ENCODE measurements around the gene GABRA4.

GABRA4 gene

GRCh38 chr4:46958742-46959488 lies 34.5 kb downstream of the GABRA4 start:
- H3K9ac ChIP-seq (ENCODE audit: low read depth, low read length) = no peak overlapping the region
- no peaks in the 10 kb centered on the region for H3K9me3 ChIP-seq (ENCODE audit: control insufficient read depth, insufficient read depth, low read length)
- H3K4me1 ChIP-seq (ENCODE audit: insufficient read depth, low read length) = no peaks in the 10 kb centered on the region
- H3K36me3 ChIP-seq (ENCODE audit: insufficient read depth, low read length) = no peaks in the 10 kb centered on the region

GRCh38 chr4:46956451-46956850 lies 36.9 kb downstream of the GABRA4 start:
- H3K36me3 ChIP-seq (ENCODE audit: insufficient read depth, low read length) = no peaks in the 10 kb centered on the region
- no peaks in the 10 kb centered on the region for H3K9me3 ChIP-seq (ENCODE audit: control insufficient read depth, insufficient read depth, low read length)
- H3K9ac ChIP-seq (ENCODE audit: low read depth, low read length) = no peak overlapping the region
- no peaks in the 10 kb centered on the region for H3K4me1 ChIP-seq (ENCODE audit: insufficient read depth, low read length)

GRCh38 chr4:46955601-46956000 lies 37.8 kb downstream of the GABRA4 start:
- Histone ChIP-seq H3K9me3 (ENCODE audit: control insufficient read depth, insufficient read depth, low read length) (no peaks in the 10 kb centered on the region), H3K36me3 (ENCODE audit: insufficient read depth, low read length) (no peaks in the 10 kb centered on the region), H3K9ac (ENCODE audit: low read depth, low read length) (no peak overlapping the region), H3K4me1 (ENCODE audit: insufficient read depth, low read length) (no peaks in the 10 kb centered on the region)

DNA sequence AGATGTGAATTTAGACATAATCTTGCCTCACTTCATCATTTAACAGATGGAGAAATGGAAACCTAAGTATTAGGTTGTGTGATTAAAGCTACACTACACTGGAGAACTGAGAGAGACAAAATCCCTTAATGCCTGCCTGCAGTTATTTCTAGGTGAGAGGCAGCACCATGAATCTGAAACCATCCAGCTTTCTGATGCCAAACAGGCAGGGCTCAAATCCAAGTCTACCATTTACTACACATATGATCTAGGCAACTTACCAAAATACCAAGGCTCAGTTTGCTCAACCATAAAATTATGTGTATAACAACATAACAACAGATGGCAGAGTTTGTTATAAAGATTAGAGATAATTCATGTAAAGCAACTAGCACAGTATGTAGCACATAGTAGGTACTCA lies 38.7 kb downstream of the GABRA4 start:
- Histone ChIP-seq H3K9ac (ENCODE audit: low read depth, low read length) (no peak overlapping the region), H3K9me3 (ENCODE audit: control insufficient read depth, insufficient read depth, low read length) (no peaks in the 10 kb centered on the region), H3K4me1 (ENCODE audit: insufficient read depth, low read length) (no peaks in the 10 kb centered on the region), H3K36me3 (ENCODE audit: insufficient read depth, low read length) (no peaks in the 10 kb centered on the region)

- Histone ChIP-seq H3K9me3 (ENCODE audit: control insufficient read depth, insufficient read depth, low read length) (no peaks in the 10 kb centered on the region), H3K9ac (ENCODE audit: low read depth, low read length) (no peak overlapping the region), H3K36me3 (ENCODE audit: insufficient read depth, low read length) (no peaks in the 10 kb centered on the region), H3K4me1 (ENCODE audit: insufficient read depth, low read length) (no peaks in the 10 kb centered on the region)
These were observed 39.8 kb downstream of the GABRA4 start for GRCh38 chr4:46953564-46953963.

DNA sequence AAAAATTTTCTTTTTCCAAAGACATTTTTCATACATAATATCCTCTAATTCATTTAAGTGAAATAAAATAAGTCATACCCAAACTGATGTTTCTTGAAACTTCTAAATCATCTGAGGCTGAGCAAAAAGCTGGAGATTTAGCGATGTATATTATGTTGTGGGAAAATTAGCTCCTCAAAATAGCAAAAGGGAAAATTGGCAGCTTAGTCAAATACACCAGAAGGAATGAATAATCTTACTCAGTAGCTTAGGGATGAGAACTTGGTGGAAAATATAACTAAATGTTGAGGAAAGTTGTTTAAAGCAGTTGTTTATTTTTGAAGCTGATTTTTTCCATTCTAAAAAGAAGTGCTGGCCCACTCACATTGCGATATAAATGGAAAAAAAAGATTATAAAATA lies 40.9 kb downstream of the GABRA4 start:
- no peak overlapping the region for H3K9ac ChIP-seq (ENCODE audit: low read depth, low read length)
- H3K9me3 ChIP-seq (ENCODE audit: control insufficient read depth, insufficient read depth, low read length) = no peaks in the 10 kb centered on the region
- H3K4me1 ChIP-seq (ENCODE audit: insufficient read depth, low read length) = no peaks in the 10 kb centered on the region
- H3K36me3 ChIP-seq (ENCODE audit: insufficient read depth, low read length) = no peaks in the 10 kb centered on the region

- Histone ChIP-seq H3K9ac (ENCODE audit: low read depth, low read length) (no peak overlapping the region), H3K9me3 (ENCODE audit: control insufficient read depth, insufficient read depth, low read length) (no peaks in the 10 kb centered on the region), H3K4me1 (ENCODE audit: insufficient read depth, low read length) (no peaks in the 10 kb centered on the region), H3K36me3 (ENCODE audit: insufficient read depth, low read length) (no peaks in the 10 kb centered on the region)
These were observed 42.6 kb downstream of the GABRA4 start for GRCh38 chr4:46950826-46951225.

- Histone ChIP-seq H3K9ac (ENCODE audit: low read depth, low read length) (no peak overlapping the region), H3K36me3 (ENCODE audit: insufficient read depth, low read length) (no peaks in the 10 kb centered on the region), H3K4me1 (ENCODE audit: insufficient read depth, low read length) (no peaks in the 10 kb centered on the region), H3K9me3 (ENCODE audit: control insufficient read depth, insufficient read depth, low read length) (no peaks in the 10 kb centered on the region)
These were observed 43.6 kb downstream of the GABRA4 start for GRCh38 chr4:46949822-46950221.

DNA sequence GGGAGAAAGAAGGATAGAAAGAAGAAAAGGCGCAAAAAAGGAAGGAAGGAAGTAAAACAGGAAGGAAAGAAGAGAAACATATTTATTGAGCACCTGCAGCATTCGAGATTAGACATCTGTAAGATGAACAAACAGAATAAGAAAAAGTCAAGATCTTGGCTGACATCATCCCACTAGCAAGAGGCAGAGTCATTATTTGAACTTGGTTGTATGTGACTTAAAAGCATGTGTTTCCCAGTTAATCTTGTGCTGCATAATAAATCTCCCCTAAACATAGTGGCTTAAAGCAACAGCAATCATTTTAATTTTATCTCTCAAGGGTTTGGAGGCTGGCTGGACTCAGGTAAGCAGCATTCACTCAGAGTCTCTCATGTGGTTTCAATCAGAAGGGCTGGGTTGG lies 45.8 kb downstream of the GABRA4 start:
- Histone ChIP-seq H3K36me3 (ENCODE audit: insufficient read depth, low read length) (no peaks in the 10 kb centered on the region), H3K9me3 (ENCODE audit: control insufficient read depth, insufficient read depth, low read length) (no peaks in the 10 kb centered on the region), H3K4me1 (ENCODE audit: insufficient read depth, low read length) (no peaks in the 10 kb centered on the region), H3K9ac (ENCODE audit: low read depth, low read length) (no peak overlapping the region)

- Histone ChIP-seq H3K36me3 (ENCODE audit: insufficient read depth, low read length) (no peaks in the 10 kb centered on the region), H3K4me1 (ENCODE audit: insufficient read depth, low read length) (no peaks in the 10 kb centered on the region), H3K9me3 (ENCODE audit: control insufficient read depth, insufficient read depth, low read length) (no peaks in the 10 kb centered on the region), H3K9ac (ENCODE audit: low read depth, low read length) (no peak overlapping the region)
These were observed 46.4 kb downstream of the GABRA4 start for GRCh38 chr4:46946919-46947536.

DNA sequence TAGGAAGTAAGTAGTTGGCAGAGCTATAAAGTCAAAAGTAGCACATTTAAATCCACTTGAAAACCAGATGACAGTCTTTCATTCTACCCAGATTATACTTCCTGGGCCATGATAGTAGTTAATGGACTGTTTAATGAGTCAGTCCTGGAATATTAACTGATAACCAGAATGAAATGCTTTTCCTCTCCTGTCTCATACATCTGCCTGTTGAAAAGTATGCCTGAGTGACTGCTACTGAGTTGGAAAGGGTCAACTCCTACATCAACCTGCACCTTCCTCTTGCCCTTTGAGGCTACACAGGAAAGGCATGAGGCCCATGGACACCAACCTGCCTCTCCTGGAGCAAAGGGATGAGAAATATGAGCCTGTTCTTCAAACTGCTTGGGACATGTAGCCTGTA lies 48.3 kb downstream of the GABRA4 start:
- Histone ChIP-seq H3K4me1 (ENCODE audit: insufficient read depth, low read length) (no peaks in the 10 kb centered on the region), H3K9ac (ENCODE audit: low read depth, low read length) (no peak overlapping the region), H3K9me3 (ENCODE audit: control insufficient read depth, insufficient read depth, low read length) (no peaks in the 10 kb centered on the region), H3K36me3 (ENCODE audit: insufficient read depth, low read length) (no peaks in the 10 kb centered on the region)

DNA sequence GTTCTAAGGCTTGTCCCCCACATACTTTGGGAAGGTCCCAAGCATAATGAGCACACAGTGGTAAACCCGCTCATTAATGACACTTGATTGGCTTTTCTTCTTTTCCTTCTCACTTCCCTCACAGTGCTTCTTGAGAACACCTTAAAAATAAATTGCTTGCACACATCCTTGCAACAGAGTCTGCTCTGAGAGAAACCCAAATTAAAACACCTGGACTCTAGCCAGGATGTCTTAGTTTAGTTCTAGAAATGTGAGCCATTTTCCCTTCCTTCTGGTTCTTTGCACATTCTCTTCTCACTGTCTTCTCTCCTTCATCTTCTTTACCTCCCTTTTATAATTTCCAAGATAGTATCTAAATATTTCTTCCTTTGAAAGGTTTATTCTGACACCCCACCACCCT lies 49.0 kb downstream of the GABRA4 start:
- H3K9me3 ChIP-seq (ENCODE audit: control insufficient read depth, insufficient read depth, low read length) = no peaks in the 10 kb centered on the region
- no peaks in the 10 kb centered on the region for H3K4me1 ChIP-seq (ENCODE audit: insufficient read depth, low read length)
- H3K36me3 ChIP-seq (ENCODE audit: insufficient read depth, low read length) = no peaks in the 10 kb centered on the region
- H3K9ac ChIP-seq (ENCODE audit: low read depth, low read length) = no peak overlapping the region

- Histone ChIP-seq H3K4me1 (ENCODE audit: insufficient read depth, low read length) (no peaks in the 10 kb centered on the region), H3K9me3 (ENCODE audit: control insufficient read depth, insufficient read depth, low read length) (no peaks in the 10 kb centered on the region), H3K36me3 (ENCODE audit: insufficient read depth, low read length) (no peaks in the 10 kb centered on the region)
These were observed 55.9 kb downstream of the GABRA4 start for GRCh38 chr4:46937493-46937892.

DNA sequence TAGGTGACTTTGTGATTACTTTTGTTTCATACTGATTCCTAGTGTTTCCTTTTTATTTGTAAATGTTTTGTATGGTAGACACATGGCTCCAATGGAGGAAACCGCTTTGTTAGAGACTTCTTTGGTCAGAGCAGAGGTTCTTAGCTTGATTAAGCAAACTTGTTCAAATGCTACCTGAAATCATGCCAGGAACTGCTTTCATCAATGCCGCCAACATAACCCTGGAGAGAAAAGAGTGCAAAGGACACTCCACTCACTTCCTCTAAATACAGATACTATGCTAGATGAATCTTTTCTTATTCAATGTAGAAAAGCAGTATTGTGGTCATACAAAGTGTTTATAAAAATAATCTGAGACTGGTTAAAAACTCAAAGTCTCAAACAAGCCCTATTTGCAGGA lies 58.7 kb downstream of the GABRA4 start:
- no peaks in the 10 kb centered on the region for H3K36me3 ChIP-seq (ENCODE audit: insufficient read depth, low read length)
- no peak overlapping the region for H3K9ac ChIP-seq (ENCODE audit: low read depth, low read length)
- no peaks in the 10 kb centered on the region for H3K9me3 ChIP-seq (ENCODE audit: control insufficient read depth, insufficient read depth, low read length)
- H3K4me1 ChIP-seq (ENCODE audit: insufficient read depth, low read length) = no peaks in the 10 kb centered on the region

More at GRCh38 chr4:46937493-46937892, 55.9 kb downstream of the GABRA4 start:
- H3K9ac ChIP-seq (ENCODE audit: low read depth, low read length) = no peak overlapping the region

- no peaks in the 10 kb centered on the region for H3K36me3 ChIP-seq (ENCODE audit: insufficient read depth, low read length)
- H3K4me1 ChIP-seq (ENCODE audit: insufficient read depth, low read length) = no peaks in the 10 kb centered on the region
- H3K9ac ChIP-seq (ENCODE audit: low read depth, low read length) = no peak overlapping the region
- no peaks in the 10 kb centered on the region for H3K9me3 ChIP-seq (ENCODE audit: control insufficient read depth, insufficient read depth, low read length)
These were observed 59.7 kb downstream of the GABRA4 start for GRCh38 chr4:46933686-46934085.
